ENCODE data around the gene RABAC1. TPM values are rescaled to one million over a fixed set of nuclear protein-coding genes. Genes with fewer than 3 reads are reported as not detected.

The RABAC1 gene
- total and polyA plus RNA-seq, 2 of the 4 experiments (the other 2 are of a cell fraction) = 117 to 276 TPM

DNA sequence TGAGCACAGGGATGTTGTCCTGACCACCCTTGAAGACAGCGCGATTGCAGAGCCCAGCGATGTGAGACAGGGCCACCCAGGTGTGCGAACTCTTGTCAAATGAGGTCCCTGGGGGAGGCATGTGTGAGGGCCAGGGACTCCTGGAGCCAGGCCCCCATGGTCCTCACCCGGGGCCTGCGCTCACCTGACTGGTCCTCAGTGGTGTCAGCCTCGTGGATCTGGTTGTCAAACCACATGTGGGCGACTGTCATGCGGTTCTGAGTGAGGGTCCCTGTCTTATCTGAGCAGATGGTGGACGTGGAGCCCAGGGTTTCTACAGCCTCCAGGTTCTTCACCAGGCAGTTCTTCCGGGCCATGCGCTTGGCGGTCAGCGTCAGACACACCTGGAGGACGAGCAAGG is 22.6 kb upstream of the RABAC1 start:
- ChIA-PET CTCF (no interaction called here), POLR2A (ENCODE audit: unreplicated experiment) (no interaction called here)
- BruUV-seq (replicated peaks) = no TSS peak
- no peak overlapping the region for H3K23ac ChIP-seq (ENCODE audit: low read depth, low read length)
- no peak overlapping the region for H2BK5ac ChIP-seq (ENCODE audit: low read depth, low read length, poor library complexity, severe bottlenecking)
- no peak overlapping the region for H3K14ac ChIP-seq (replicated peaks; ENCODE audit: low read depth, low read length)
- dilution Hi-C loops (cut with HindIII; ENCODE audit: low sequenced_read_pairs, unreplicated experiment) (no loop called here), intact Hi-C loops (cut with micrococcal nuclease) (no loop called here), in situ Hi-C loops (cut with MboI; ENCODE audit: low sequenced_read_pairs) (no loop called here)
- TF ChIP-seq MXI1 (IDR thresholded peaks at IDR 0.05; ENCODE audit: borderline replicate concordance, low read depth, low read length) (no peak), CHD1 (IDR thresholded peaks at IDR 0.05; ENCODE audit: low read depth, low read length) (no peak), FOS (IDR thresholded peaks at IDR 0.05; ENCODE audit: low read depth, low read length) (no peak), SMC3 (IDR thresholded peaks at IDR 0.05; ENCODE audit: low read depth, low read length) (no peak)
- no peak overlapping the region for H3K56ac ChIP-seq (ENCODE audit: extremely low read depth, insufficient read depth, low read length)
- no peak overlapping the region for H3K27ac ChIP-seq (ENCODE audit: insufficient read depth, low read length)
- H2BK120ac ChIP-seq (ENCODE audit: low read depth, low read length) = no peak overlapping the region
- no peak overlapping the region for H3K18ac ChIP-seq (ENCODE audit: low read depth, low read length)
- peaks cover 15% of the 10 kb centered on the region for H3K27me3 ChIP-seq (ENCODE audit: control insufficient read depth, insufficient read depth, low read length)
- no peaks in the 10 kb centered on the region for H3K36me3 ChIP-seq (ENCODE audit: control insufficient read depth, insufficient read depth, low read length)
- H2AK9ac ChIP-seq (replicated peaks; ENCODE audit: low read depth, low read length, poor library complexity) = no peak overlapping the region
- no peak overlapping the region for H3K4me3 ChIP-seq (ENCODE audit: insufficient read depth, low read depth, low read length)
- H3K4me2 ChIP-seq (ENCODE audit: low read depth, low read length) = no peak overlapping the region
- ATAC-seq (ENCODE audit: low read depth) (no peak), DNase-seq (no peak)
- no peaks in the 10 kb centered on the region for H4K20me1 ChIP-seq (ENCODE audit: insufficient read depth, low read length)
- H3K9ac ChIP-seq (ENCODE audit: low read depth, low read length) = no peak overlapping the region
- no peak overlapping the region for H4K8ac ChIP-seq (ENCODE audit: low read depth in 2 of 2, low read length in 2 of 2)
- no peak overlapping the region for H3K4ac ChIP-seq (ENCODE audit: low read depth, low read length)
- H2BK20ac ChIP-seq (ENCODE audit: low read depth, low read length) = no peak overlapping the region
- H2BK15ac ChIP-seq (ENCODE audit: low read depth, low read length) = no peak overlapping the region
- 76% methylated on average over 11 of the region's 15 CpGs; no CpG with 5 or more reads in 1 of the 2 experiments for WGBS, 2 experiments (ENCODE audit: extremely low coverage in 2 of 2, insufficient read length in 1 of 2)
- H2AFZ ChIP-seq (replicated peaks; ENCODE audit: low read length, poor library complexity) = no peak overlapping the region
- no peak overlapping the region for H4K91ac ChIP-seq (ENCODE audit: insufficient read depth, low read depth, low read length)
- H4K5ac ChIP-seq (ENCODE audit: low read depth, low read length) = no peak overlapping the region
- no peaks in the 10 kb centered on the region for H3K79me1 ChIP-seq (ENCODE audit: low read depth in 1 of 2, low read length in 2 of 2)
- no peak overlapping the region for H2AK5ac ChIP-seq (ENCODE audit: low read depth, low read length)
- H3K9me1 ChIP-seq (ENCODE audit: insufficient read depth, low read length) = no peaks in the 10 kb centered on the region
- H3K4me1 ChIP-seq (ENCODE audit: control insufficient read depth, insufficient read depth, low read length) = no peaks in the 10 kb centered on the region
- H3K9me3 ChIP-seq (ENCODE audit: control insufficient read depth, insufficient read depth, low read length) = no peaks in the 10 kb centered on the region

Data from IMR-90 (cell line).